Smooth muscle cell (in vitro differentiated cells): Measurements from ENCODE around the gene PNPLA3. TPM values are rescaled to one million over a fixed set of nuclear protein-coding genes. Genes with fewer than 3 reads are reported as not detected.

Experiments used
- DNase-seq: peaks from one replicate; lab custom pipeline; 2025; ENCODE audit not compliant: unreplicated experiment; lab: John Stamatoyannopoulos, UW
- H2AFZ ChIP-seq: fragments of 200-600 bp; sonication (generic); 2 replicates; pipeline ENCODE4 v1.6.0; 2016; ENCODE audit warnings: antibody characterized with exemption, low read depth, mild to moderate bottlenecking
- H3F3A ChIP-seq: fragments of 200-600 bp; sonication (generic); 2 replicates; pipeline ENCODE4 v1.6.0; 2017; ENCODE audit warnings: antibody characterized with exemption, low read depth
- H3K27ac ChIP-seq: fragments of 200-600 bp; sonication (generic); 2 replicates; pipeline ENCODE4 v1.5.1; 2016; ENCODE audit warnings: low read depth, mild to moderate bottlenecking
- H3K27me3 ChIP-seq: fragments of 200-600 bp; sonication (generic); 2 replicates; pipeline ENCODE4 v1.6.1; 2016; ENCODE audit warnings: low read depth, mild to moderate bottlenecking
- H3K36me3 ChIP-seq: fragments of 200-600 bp; sonication (generic); 2 replicates; pipeline ENCODE4 v1.5.1; 2016; ENCODE audit warnings: low read depth
- H3K4me1 ChIP-seq: fragments of 200-600 bp; sonication (generic); 2 replicates; pipeline ENCODE4 v1.5.1; 2016; ENCODE audit warnings: low read depth
- H3K4me2 ChIP-seq: fragments of 200-600 bp; sonication (generic); 2 replicates; pipeline ENCODE4 v1.6.0; 2016; ENCODE audit warnings: mild to moderate bottlenecking
- H3K4me3 ChIP-seq: fragments of 200-600 bp; sonication (generic); 2 replicates; pipeline ENCODE4 v1.5.1; 2016; ENCODE audit warnings: mild to moderate bottlenecking
- H3K79me2 ChIP-seq: fragments of 200-600 bp; sonication (generic); 2 replicates; pipeline ENCODE4 v1.6.0; 2016; ENCODE audit warnings: low read depth, mild to moderate bottlenecking
- H3K9ac ChIP-seq: fragments of 200-600 bp; sonication (generic); 2 replicates; pipeline ENCODE4 v1.6.0; 2016; ENCODE audit warnings: low read depth
- H3K9me3 ChIP-seq: fragments of 200-600 bp; sonication (generic); replicated peaks from 2 replicates; pipeline ENCODE4 v1.5.1; 2016; ENCODE audit warnings: low read depth
- H4K20me1 ChIP-seq: fragments of 200-600 bp; sonication (generic); 2 replicates; pipeline ENCODE4 v1.6.0; 2016; ENCODE audit warnings: low read depth
- WGBS: methylation state at CpG from one replicate; pipeline ENCODE4 v1.1.7; 2016; ENCODE audit warnings: low lambda C conversion rate; 5-methylcytosine and 5-hydroxymethylcytosine counted together
- polyA plus RNA-seq: library from polyadenylated mRNA; unstranded; fragments of >200 nt; fragmentation: Nextera tagmentation; extraction: Ambion mirVana; gene quantifications from 2 replicates; pipeline ENCODE4 v1.2.1, GENCODE V29; 2016
- total RNA-seq: library from RNA; depleted of rRNA; stranded (reverse); fragments of >200 nt; gene quantifications from 2 replicates; pipeline ENCODE4 v1.2.3, GENCODE V29; 2014
- TF ChIP-seq, protein P1 (sequence below): fragments of 200-600 bp; sonication (generic); IDR thresholded peaks from 2 replicates; pipeline ENCODE4 v1.5.1; 2017; ENCODE audit warnings: borderline replicate concordance, mild to moderate bottlenecking, antibody characterized with exemption; ENCODE audit not compliant: insufficient read depth, poor library complexity, severe bottlenecking

PNPLA3 gene
- total and polyA plus RNA-seq, 2 experiments from 2014 or later, result 11.0 to 14.5 TPM

DNA sequence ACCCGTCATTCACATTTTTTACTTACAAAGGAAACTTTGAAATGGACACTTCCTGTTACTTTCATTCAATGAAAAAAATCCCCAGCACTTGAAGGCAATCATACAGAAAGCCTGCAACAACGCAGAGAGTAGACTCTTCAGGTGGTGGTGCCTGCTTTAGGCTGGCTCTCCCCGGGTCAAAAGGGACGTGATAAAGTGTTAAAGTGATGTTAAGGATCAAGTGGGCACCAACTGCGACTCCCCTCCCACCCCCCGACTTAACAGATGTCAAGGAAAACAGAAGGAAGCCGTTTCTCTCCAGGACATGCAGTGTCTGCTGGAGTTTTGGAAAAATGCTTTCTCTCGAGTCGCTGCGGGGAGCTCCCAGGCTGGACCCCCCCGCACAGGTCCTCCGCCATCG is 414 bp upstream of the PNPLA3 start:
- H3K9ac ChIP-seq, result peak overlapping the region; percentile 50

DNA sequence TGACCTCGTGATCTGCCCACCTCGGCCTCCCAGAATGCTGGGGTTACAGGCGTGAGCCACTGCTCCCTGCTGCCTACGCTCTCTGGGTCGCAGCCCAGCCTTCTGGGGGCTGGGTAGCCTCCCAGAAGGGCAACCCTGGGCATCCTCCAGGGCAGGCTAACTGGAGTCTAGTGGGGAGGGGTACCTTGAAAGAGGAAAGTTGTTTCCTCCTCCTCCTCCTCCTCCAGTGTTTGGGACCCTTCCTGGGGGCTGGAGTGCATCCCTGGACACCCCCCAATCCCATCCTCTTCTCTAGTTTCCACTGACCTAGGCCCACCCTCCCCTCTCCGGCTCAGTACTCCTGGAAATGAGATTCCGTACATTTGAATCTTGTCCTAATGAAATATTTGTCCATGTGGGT is 1.3 kb downstream of the PNPLA3 start:
- WGBS, result 25% methylated on average over 7 of the region's 7 CpGs
- peak overlapping the region; percentile 97 for H3K4me2 ChIP-seq
- TF ChIP-seq, protein P1, sequence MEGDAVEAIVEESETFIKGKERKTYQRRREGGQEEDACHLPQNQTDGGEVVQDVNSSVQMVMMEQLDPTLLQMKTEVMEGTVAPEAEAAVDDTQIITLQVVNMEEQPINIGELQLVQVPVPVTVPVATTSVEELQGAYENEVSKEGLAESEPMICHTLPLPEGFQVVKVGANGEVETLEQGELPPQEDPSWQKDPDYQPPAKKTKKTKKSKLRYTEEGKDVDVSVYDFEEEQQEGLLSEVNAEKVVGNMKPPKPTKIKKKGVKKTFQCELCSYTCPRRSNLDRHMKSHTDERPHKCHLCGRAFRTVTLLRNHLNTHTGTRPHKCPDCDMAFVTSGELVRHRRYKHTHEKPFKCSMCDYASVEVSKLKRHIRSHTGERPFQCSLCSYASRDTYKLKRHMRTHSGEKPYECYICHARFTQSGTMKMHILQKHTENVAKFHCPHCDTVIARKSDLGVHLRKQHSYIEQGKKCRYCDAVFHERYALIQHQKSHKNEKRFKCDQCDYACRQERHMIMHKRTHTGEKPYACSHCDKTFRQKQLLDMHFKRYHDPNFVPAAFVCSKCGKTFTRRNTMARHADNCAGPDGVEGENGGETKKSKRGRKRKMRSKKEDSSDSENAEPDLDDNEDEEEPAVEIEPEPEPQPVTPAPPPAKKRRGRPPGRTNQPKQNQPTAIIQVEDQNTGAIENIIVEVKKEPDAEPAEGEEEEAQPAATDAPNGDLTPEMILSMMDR, result no peak
- peak overlapping the region; percentile 59 for H3K27ac ChIP-seq
- H3K9ac ChIP-seq, result peak overlapping the region; percentile 90
- H3F3A ChIP-seq, result peaks cover 5% of the 10 kb centered on the region
- H4K20me1 ChIP-seq, result peaks cover 9% of the 10 kb centered on the region
- H3K4me3 ChIP-seq, result peak overlapping the region; percentile 81
- H3K79me2 ChIP-seq, result no peaks in the 10 kb centered on the region
- peak overlapping the region; percentile 92 for H2AFZ ChIP-seq
- H3K9me3 ChIP-seq, result no peaks in the 10 kb centered on the region
- DNase-seq, result no peak
- no peaks in the 10 kb centered on the region for H3K27me3 ChIP-seq
- no peaks in the 10 kb centered on the region for H3K36me3 ChIP-seq
- peaks cover 26% of the 10 kb centered on the region for H3K4me1 ChIP-seq

More for the DNA sequence above, 414 bp upstream of the PNPLA3 start:
- Histone ChIP-seq H3K36me3 (no peaks in the 10 kb centered on the region), H3F3A (peaks cover 5% of the 10 kb centered on the region), H3K4me2 (peak overlapping the region; percentile 97), H3K9me3 (no peaks in the 10 kb centered on the region), H2AFZ (peak overlapping the region; percentile 87), H3K4me3 (peak overlapping the region; percentile 81), H3K27ac (peak overlapping the region; percentile 52), H3K27me3 (no peaks in the 10 kb centered on the region), H4K20me1 (peaks cover 9% of the 10 kb centered on the region), H3K79me2 (no peaks in the 10 kb centered on the region), H3K4me1 (peaks cover 26% of the 10 kb centered on the region)
- 3% methylated on average over 12 of the region's 13 CpGs for WGBS
- DNase-seq, result no peak
- TF ChIP-seq, protein P1, result no peak

DNA sequence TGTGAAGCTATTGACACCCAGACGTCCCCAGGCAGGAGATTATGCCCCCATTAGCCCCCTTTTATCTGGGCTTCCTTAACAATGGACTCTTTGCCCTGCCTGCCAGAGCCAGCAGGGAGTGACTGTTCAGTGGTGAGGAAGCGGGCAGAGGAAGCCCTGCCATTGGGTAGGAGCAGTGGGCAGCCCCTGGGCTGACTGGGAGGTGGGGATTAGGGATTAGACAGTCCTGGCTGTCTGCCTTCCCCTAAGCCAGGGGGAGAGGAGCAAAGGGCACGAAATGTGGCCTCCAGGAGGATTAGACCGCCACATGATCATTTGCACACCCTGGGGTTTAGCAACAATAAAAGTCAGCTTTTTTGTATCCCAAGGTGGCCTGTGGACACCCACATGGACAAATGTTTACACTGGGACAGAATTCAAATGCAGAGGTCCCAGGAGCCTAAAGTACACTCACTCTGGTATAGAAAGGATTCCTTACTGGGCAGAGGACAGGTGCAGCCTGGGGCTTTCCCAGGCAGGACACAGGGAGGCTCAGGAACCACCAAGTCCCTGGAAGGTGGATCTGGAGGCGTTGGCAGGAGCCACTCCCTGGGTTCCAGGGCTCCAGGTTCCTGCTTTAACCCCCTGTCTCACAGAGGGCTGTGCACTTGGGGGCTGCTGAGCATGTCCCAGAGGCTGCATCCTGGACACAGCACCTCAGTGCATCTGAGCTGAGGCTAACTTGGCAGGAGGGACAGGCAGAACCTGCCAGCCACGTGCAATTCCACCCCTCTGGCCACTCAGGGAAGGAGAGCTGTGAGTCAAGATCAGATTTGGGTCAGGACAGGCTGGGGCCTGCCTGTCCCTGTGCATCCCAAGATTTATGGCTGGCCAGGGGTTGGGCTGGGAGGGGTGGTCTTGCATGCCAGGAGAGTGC is 2.1 kb downstream of the PNPLA3 start:
- peak overlapping the region; percentile 59 for H3K27ac ChIP-seq
- no peak for DNase-seq

More for the DNA sequence above, 2.1 kb downstream of the PNPLA3 start:
- peaks cover 5% of the 10 kb centered on the region for H3F3A ChIP-seq
- no peaks in the 10 kb centered on the region for H3K36me3 ChIP-seq
- no peaks in the 10 kb centered on the region for H3K79me2 ChIP-seq
- H3K9me3 ChIP-seq, result no peaks in the 10 kb centered on the region
- H3K27me3 ChIP-seq, result no peaks in the 10 kb centered on the region
- 36% methylated on average over 6 of the region's 6 CpGs for WGBS
- peak overlapping the region; percentile 97 for H3K4me2 ChIP-seq
- peak overlapping the region; percentile 81 for H3K4me3 ChIP-seq
- peaks cover 14% of the 10 kb centered on the region for H4K20me1 ChIP-seq
- H3K4me1 ChIP-seq, result peaks cover 26% of the 10 kb centered on the region
- H3K9ac ChIP-seq, result peak overlapping the region; percentile 90
- TF ChIP-seq, protein P1, result no peak
- no peak overlapping the region for H2AFZ ChIP-seq
